Measurements from ENCODE around the gene DHRS4L2. TPM values are rescaled to one million over a fixed set of nuclear protein-coding genes. Genes with fewer than 3 reads are reported as not detected.

Gene DHRS4L2
- total and polyA plus RNA-seq, 7 donors, result 19.4 to 62.0 (median 30.8) TPM

DNA sequence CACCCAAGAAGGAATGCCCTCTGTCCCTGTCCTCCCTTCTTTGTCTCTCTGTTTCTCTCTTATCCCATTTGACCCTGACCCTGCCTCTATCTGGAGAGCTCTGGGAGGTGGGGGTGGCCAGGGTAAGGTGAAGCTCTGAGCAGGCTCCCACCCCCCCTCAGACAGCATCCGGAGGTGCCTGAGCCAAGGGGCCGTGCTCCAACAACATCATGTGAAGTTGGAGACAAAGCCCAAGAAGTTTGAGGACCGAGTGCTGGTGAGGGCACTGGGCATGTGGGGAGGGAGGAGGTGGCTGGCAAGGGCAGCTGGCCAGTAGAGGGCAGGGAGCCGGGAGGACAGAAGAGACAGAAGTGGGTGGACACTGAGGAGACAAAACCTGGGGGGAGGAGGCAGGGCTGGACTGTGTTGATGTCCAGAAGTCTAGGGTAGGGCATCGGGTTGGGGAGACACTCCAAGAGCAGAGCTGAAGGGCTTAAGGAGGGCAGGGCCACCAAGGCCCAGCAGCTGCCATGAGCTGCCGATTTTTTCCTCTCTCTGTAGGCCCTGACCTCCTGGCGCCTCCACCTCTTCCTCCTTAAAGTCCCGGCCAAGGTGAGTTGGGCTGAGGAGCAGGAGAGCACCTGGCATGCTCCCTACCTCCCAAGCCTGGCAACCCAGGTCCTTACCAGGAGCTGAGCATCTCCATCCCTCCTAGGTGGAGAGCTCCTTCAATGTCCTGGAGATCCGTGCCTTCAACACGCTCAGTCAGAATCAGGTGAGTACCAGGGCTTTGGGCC is 65.0 kb downstream of the DHRS4L2 start:
- H3K36me3 ChIP-seq (ENCODE audit: insufficient read depth in 1 of 2, low read depth in 1 of 2), result no peaks in the 10 kb centered on the region
- 60 to 70% (median 69%) methylated on average over 10 of the region's 10 CpGs for WGBS, 3 donors
- no peak for DNase-seq
- no peaks in the 10 kb centered on the region for H3K9me3 ChIP-seq
- TF ChIP-seq, protein P1, sequence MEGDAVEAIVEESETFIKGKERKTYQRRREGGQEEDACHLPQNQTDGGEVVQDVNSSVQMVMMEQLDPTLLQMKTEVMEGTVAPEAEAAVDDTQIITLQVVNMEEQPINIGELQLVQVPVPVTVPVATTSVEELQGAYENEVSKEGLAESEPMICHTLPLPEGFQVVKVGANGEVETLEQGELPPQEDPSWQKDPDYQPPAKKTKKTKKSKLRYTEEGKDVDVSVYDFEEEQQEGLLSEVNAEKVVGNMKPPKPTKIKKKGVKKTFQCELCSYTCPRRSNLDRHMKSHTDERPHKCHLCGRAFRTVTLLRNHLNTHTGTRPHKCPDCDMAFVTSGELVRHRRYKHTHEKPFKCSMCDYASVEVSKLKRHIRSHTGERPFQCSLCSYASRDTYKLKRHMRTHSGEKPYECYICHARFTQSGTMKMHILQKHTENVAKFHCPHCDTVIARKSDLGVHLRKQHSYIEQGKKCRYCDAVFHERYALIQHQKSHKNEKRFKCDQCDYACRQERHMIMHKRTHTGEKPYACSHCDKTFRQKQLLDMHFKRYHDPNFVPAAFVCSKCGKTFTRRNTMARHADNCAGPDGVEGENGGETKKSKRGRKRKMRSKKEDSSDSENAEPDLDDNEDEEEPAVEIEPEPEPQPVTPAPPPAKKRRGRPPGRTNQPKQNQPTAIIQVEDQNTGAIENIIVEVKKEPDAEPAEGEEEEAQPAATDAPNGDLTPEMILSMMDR (IDR thresholded peaks at IDR 0.05), result no peak
- H3K27me3 ChIP-seq (ENCODE audit: insufficient read depth in 3 of 3, low read length in 2 of 3), result peaks cover 0 to 41% (median 0%) of the 10 kb centered on the region in 3 donors
- no peak overlapping the region for H3K27ac ChIP-seq
- ATAC-seq, result no peak
- intact Hi-C loops (cut with DNase I), result no loop called here
- no peak overlapping the region for H3K4me3 ChIP-seq
- H3K4me1 ChIP-seq, result peaks cover 10% of the 10 kb centered on the region

DNA sequence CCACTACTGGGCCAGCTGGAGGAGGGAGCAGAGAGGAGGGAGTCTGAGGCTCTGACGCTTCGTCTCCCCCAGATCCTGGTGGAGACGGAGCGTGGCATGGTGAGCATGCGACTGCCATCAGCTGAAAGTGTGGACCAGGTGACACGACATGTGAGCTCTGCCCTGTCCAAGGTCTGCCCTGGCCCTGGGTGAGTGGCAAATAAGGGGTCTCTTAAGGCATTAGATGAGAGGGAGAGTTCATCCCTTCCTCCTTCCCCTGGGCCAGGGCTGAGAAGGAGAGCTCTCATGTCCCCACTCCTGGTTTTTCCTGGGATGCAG is 65.6 kb downstream of the DHRS4L2 start:
- Histone ChIP-seq H3K4me1 (peaks cover 10% of the 10 kb centered on the region), H3K27me3 (ENCODE audit: insufficient read depth in 3 of 3, low read length in 2 of 3) (peaks cover 0 to 41% (median 0%) of the 10 kb centered on the region in 3 donors), H3K27ac (no peak overlapping the region), H3K9me3 (no peaks in the 10 kb centered on the region), H3K36me3 (ENCODE audit: insufficient read depth in 1 of 2, low read depth in 1 of 2) (no peaks in the 10 kb centered on the region), H3K4me3 (no peak overlapping the region)
- TF ChIP-seq, protein P1 (IDR thresholded peaks at IDR 0.05), result no peak
- intact Hi-C loops (cut with DNase I), result no loop called here
- ATAC-seq (no peak), DNase-seq (no peak)
- 74 to 90% (median 87%) methylated on average over 6 of the region's 6 CpGs for WGBS, 3 donors

DNA sequence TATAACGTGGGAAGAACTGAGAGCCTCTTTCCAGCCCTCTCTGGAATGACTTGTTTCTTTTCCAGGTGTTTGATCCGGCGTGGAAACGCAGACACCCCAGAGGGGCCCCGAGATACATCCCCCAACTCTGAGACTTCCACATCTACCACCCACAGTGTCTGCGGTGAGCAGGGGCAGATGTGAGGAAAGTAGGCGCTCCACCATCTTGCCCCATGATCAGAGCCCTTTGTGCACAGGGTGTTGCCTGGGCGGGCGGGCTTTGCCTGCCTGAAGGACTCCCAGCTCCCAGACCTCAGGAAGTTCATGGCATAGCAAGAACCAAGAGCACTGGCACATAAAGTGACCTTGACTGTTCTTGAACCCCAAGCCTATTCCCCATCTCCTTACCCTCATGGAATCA is 65.9 kb downstream of the DHRS4L2 start:
- no peaks in the 10 kb centered on the region for H3K9me3 ChIP-seq
- TF ChIP-seq, protein P1 (IDR thresholded peaks at IDR 0.05), result no peak
- H3K36me3 ChIP-seq (ENCODE audit: insufficient read depth in 1 of 2, low read depth in 1 of 2), result no peaks in the 10 kb centered on the region
- H3K27me3 ChIP-seq (ENCODE audit: insufficient read depth in 3 of 3, low read length in 2 of 3), result peaks cover 0 to 41% (median 0%) of the 10 kb centered on the region in 3 donors
- WGBS, 3 donors, result 92 to 94% (median 94%) methylated on average over 9 of the region's 9 CpGs
- intact Hi-C loops (cut with DNase I), result loop anchor here in 1 of 2 donors (5.0 kb wide), 1 partner anchor 253 kb away; the partner anchor contains the start of gene CIDEB
- H3K4me3 ChIP-seq, result no peak overlapping the region
- DNase-seq (no peak), ATAC-seq (no peak)
- no peak overlapping the region for H3K27ac ChIP-seq
- peaks cover 10% of the 10 kb centered on the region for H3K4me1 ChIP-seq

Other genes starting within 250 kb of the DHRS4L2 start
- 10 to 100 TPM; 24.6 to 57.3 (median 39.5) TPM for gene DHRS4, start 35.2 kb upstream of the DHRS4L2 start, total RNA-seq
- 10 to 100 TPM; 18.9 to 76.7 (median 39.0) TPM for gene DHRS4, start 35.2 kb upstream of the DHRS4L2 start, polyA plus RNA-seq
- gene CARMIL3, start 63.1 kb downstream of the DHRS4L2 start, total RNA-seq, result under 1 TPM in 3 of 4 donors, not detected in 1; 0.04 to 0.10 (median 0.06) TPM
- under 1 TPM in 2 of 3 donors, not detected in 1; 0.08 to 0.19 TPM for gene CARMIL3, start 63.1 kb downstream of the DHRS4L2 start, polyA plus RNA-seq
- gene CPNE6, start 82.6 kb downstream of the DHRS4L2 start, total RNA-seq, result not detected
- under 1 TPM in 1 of 3 donors, not detected in 2; 0.06 TPM for gene CPNE6, start 82.6 kb downstream of the DHRS4L2 start, polyA plus RNA-seq
- gene PCK2, start 105.4 kb downstream of the DHRS4L2 start, total RNA-seq, result 1 to 10 TPM; 2.1 to 4.5 (median 2.7) TPM
- gene PCK2, start 105.4 kb downstream of the DHRS4L2 start, polyA plus RNA-seq, result 1 to 10 TPM; 2.0 to 2.7 (median 2.0) TPM
- gene DCAF11, start 125.8 kb downstream of the DHRS4L2 start, total RNA-seq, result 10 to 100 TPM; 48.8 to 73.5 (median 68.6) TPM
- gene DCAF11, start 125.8 kb downstream of the DHRS4L2 start, polyA plus RNA-seq, result 10 to 100 TPM; 34.7 to 66.4 (median 35.4) TPM
- 1 to 10 TPM; 1.5 to 3.6 (median 2.5) TPM for gene NRL, start 126.0 kb downstream of the DHRS4L2 start, total RNA-seq
- gene NRL, start 126.0 kb downstream of the DHRS4L2 start, polyA plus RNA-seq, result 1 to 10 TPM; 1.2 to 5.1 (median 2.4) TPM
- 100 to 1,000 TPM in 3 of 4 donors, 10 to 100 TPM in 1; 72.8 to 167 (median 137) TPM for gene FITM1, start 141.7 kb downstream of the DHRS4L2 start, total RNA-seq
- 100 to 1,000 TPM; 100 to 163 (median 113) TPM for gene FITM1, start 141.7 kb downstream of the DHRS4L2 start, polyA plus RNA-seq
- gene PSME1, start 147.3 kb downstream of the DHRS4L2 start, total RNA-seq, result 100 to 1,000 TPM in 1 of 4 donors, 10 to 100 TPM in 3; 49.2 to 122 (median 80.3) TPM
- gene PSME1, start 147.3 kb downstream of the DHRS4L2 start, polyA plus RNA-seq, result 100 to 1,000 TPM in 1 of 3 donors, 10 to 100 TPM in 2; 73.0 to 106 (median 92.6) TPM
- 10 to 100 TPM; 18.0 to 67.5 (median 36.1) TPM for gene EMC9, start 152.7 kb downstream of the DHRS4L2 start, total RNA-seq
- 10 to 100 TPM; 17.2 to 35.5 (median 30.9) TPM for gene EMC9, start 152.7 kb downstream of the DHRS4L2 start, polyA plus RNA-seq
- 100 to 1,000 TPM in 1 of 4 donors, 10 to 100 TPM in 3; 30.1 to 179 (median 76.0) TPM for gene PSME2, start 157.7 kb downstream of the DHRS4L2 start, total RNA-seq
- gene PSME2, start 157.7 kb downstream of the DHRS4L2 start, polyA plus RNA-seq, result 10 to 100 TPM; 64.7 to 80.0 (median 76.4) TPM
- gene RNF31, start 158.6 kb downstream of the DHRS4L2 start, total RNA-seq, result 10 to 100 TPM; 46.4 to 81.5 (median 64.7) TPM
- gene RNF31, start 158.6 kb downstream of the DHRS4L2 start, polyA plus RNA-seq, result 10 to 100 TPM; 43.3 to 57.3 (median 55.7) TPM
- 10 to 100 TPM; 10.4 to 21.6 (median 15.1) TPM for gene IRF9, start 172.3 kb downstream of the DHRS4L2 start, total RNA-seq
- 10 to 100 TPM in 2 of 3 donors, 1 to 10 TPM in 1; 7.9 to 14.2 (median 11.8) TPM for gene IRF9, start 172.3 kb downstream of the DHRS4L2 start, polyA plus RNA-seq
- gene REC8, start 183.2 kb downstream of the DHRS4L2 start, total RNA-seq, result 1 to 10 TPM; 1.0 to 1.6 (median 1.3) TPM
- 1 to 10 TPM in 1 of 3 donors, under 1 TPM in 2; 0.13 to 1.2 (median 0.86) TPM for gene REC8, start 183.2 kb downstream of the DHRS4L2 start, polyA plus RNA-seq
- 10 to 100 TPM; 35.7 to 75.9 (median 51.1) TPM for gene IPO4, start 199.9 kb downstream of the DHRS4L2 start, total RNA-seq
- 10 to 100 TPM; 28.8 to 99.7 (median 62.4) TPM for gene IPO4, start 199.9 kb downstream of the DHRS4L2 start, polyA plus RNA-seq
- gene TM9SF1, start 206.5 kb downstream of the DHRS4L2 start, total RNA-seq, result 10 to 100 TPM; 21.0 to 22.7 (median 21.8) TPM
- 10 to 100 TPM; 21.7 to 43.4 (median 31.7) TPM for gene TM9SF1, start 206.5 kb downstream of the DHRS4L2 start, polyA plus RNA-seq
- gene TSSK4, start 216.8 kb downstream of the DHRS4L2 start, total RNA-seq, result not detected
- under 1 TPM in 2 of 3 donors, not detected in 1; 0.05 to 0.06 TPM for gene TSSK4, start 216.8 kb downstream of the DHRS4L2 start, polyA plus RNA-seq
- gene CHMP4A, start 224.6 kb downstream of the DHRS4L2 start, total RNA-seq, result 10 to 100 TPM; 12.3 to 18.2 (median 15.7) TPM
- 10 to 100 TPM; 29.6 to 42.1 (median 29.9) TPM for gene CHMP4A, start 224.6 kb downstream of the DHRS4L2 start, polyA plus RNA-seq
- gene MDP1, start 227.1 kb downstream of the DHRS4L2 start, total RNA-seq, result 10 to 100 TPM in 3 of 4 donors, 1 to 10 TPM in 1; 9.4 to 16.3 (median 12.1) TPM
- 10 to 100 TPM in 2 of 3 donors, 1 to 10 TPM in 1; 6.2 to 19.7 (median 13.0) TPM for gene MDP1, start 227.1 kb downstream of the DHRS4L2 start, polyA plus RNA-seq
- gene NEDD8, start 243.4 kb downstream of the DHRS4L2 start, total RNA-seq, result 100 to 1,000 TPM; 135 to 206 (median 159) TPM
- 100 to 1,000 TPM; 214 to 315 (median 297) TPM for gene NEDD8, start 243.4 kb downstream of the DHRS4L2 start, polyA plus RNA-seq
- 10 to 100 TPM; 19.7 to 33.1 (median 27.9) TPM for gene GMPR2, start 244.0 kb downstream of the DHRS4L2 start, total RNA-seq
- 10 to 100 TPM; 17.7 to 24.0 (median 21.7) TPM for gene GMPR2, start 244.0 kb downstream of the DHRS4L2 start, polyA plus RNA-seq

All from psoas muscle (tissue), 8 donors.